BLaER1 treated with 17β-estradiol and CSF1 and Interleukin-3, amounts not matched to agents 10 nM and 100 nM (cell line): ENCODE data around the gene ANKRD45.
"Not testable (repeated sequence)": the region's sequence is repeated elsewhere in the genome, so short reads cannot be mapped to it uniquely, and the experiment has no call there.

Experiments used
- H3K27ac ChIP-seq, 11 experiments: shearing (Covaris generic); formaldehyde crosslinking; 2 replicates each; pipeline ENCODE4 v1.8.1; 2022
- H3K27me3 ChIP-seq, 11 experiments: shearing (Covaris generic); formaldehyde crosslinking; 2 replicates each; pipeline ENCODE4 v1.8.1; 2022
- H3K36me3 ChIP-seq, 11 experiments: shearing (Covaris generic); formaldehyde crosslinking; 2 replicates each; pipeline ENCODE4 v1.8.1; 2022
- H3K4me1 ChIP-seq, 10 experiments: shearing (Covaris generic); formaldehyde crosslinking; 2 replicates each; pipeline ENCODE4 v1.8.1; 2022
- H3K4me2 ChIP-seq, 11 experiments: shearing (Covaris generic); formaldehyde crosslinking; 2 replicates each; pipeline ENCODE4 v1.8.1; 2022
- H3K4me3 ChIP-seq, 10 experiments: shearing (Covaris generic); formaldehyde crosslinking; 2 replicates each; pipeline ENCODE4 v1.8.1; 2022
- H3K9ac ChIP-seq, 11 experiments: shearing (Covaris generic); formaldehyde crosslinking; 2 replicates each; pipeline ENCODE4 v1.8.1; 2022
- H3K9me3 ChIP-seq, 11 experiments: shearing (Covaris generic); formaldehyde crosslinking; replicated peaks in 1 of 11; 2 replicates each; pipeline ENCODE4 v1.8.1; 2022
- H4K20me1 ChIP-seq, 11 experiments: shearing (Covaris generic); formaldehyde crosslinking; 2 replicates each; pipeline ENCODE4 v1.8.1; 2022
- Cebpa-rat ChIP-seq, 11 experiments: shearing (Covaris generic); IDR thresholded peaks; 2 replicates each; pipeline ENCODE4 v1.8.1; 2022

Gene ANKRD45

GRCh38 chr1:173635116-173635515 is 34.5 kb downstream of the ANKRD45 start, which contains the start of gene TEX50:
TEX50 (plus strand) TSS chr1:173635338; CDS start chr1:173635522, 184 bp downstream.
- no peak for TF ChIP-seq Cebpa-rat (IDR thresholded peaks at IDR 0.05)
- Histone ChIP-seq H3K4me1 (no peaks in the 10 kb centered on the region), H3K36me3 (no peaks in the 10 kb centered on the region), H4K20me1 (no peaks in the 10 kb centered on the region), H3K4me3 (no peak within 1 kb of the TSS), H3K9me3 (peaks cover 0 to 24% (median 6%) of the 10 kb centered on the region in 11 experiments; a peak in 8 of 22 replicates), H3K4me2 (no peak within 1 kb of the TSS), H3K9ac (no peak within 1 kb of the TSS), H3K27ac (no peak within 1 kb of the TSS), H3K27me3 (no peaks in the 10 kb centered on the region)

- no peaks in the 10 kb centered on the region for H3K36me3 ChIP-seq
- no peak overlapping the region for H3K9ac ChIP-seq
- no peak overlapping the region for H3K4me2 ChIP-seq
- no peaks in the 10 kb centered on the region for H3K4me1 ChIP-seq
- H3K9me3 ChIP-seq = peaks cover 0 to 6% (median 0%) of the 10 kb centered on the region in 11 experiments; a peak in 1 of 22 replicates
- no peaks in the 10 kb centered on the region for H3K27me3 ChIP-seq
- TF ChIP-seq Cebpa-rat (IDR thresholded peaks at IDR 0.05) = no peak
- no peaks in the 10 kb centered on the region for H4K20me1 ChIP-seq
- no peak overlapping the region for H3K27ac ChIP-seq
- H3K4me3 ChIP-seq = no peak overlapping the region
These were observed 40.8 kb downstream of the ANKRD45 start for GRCh38 chr1:173628888-173629287.

- no peaks in the 10 kb centered on the region for H3K36me3 ChIP-seq
- H3K9me3 ChIP-seq = peaks cover 0 to 14% (median 4%) of the 10 kb centered on the region in 11 experiments; a peak in 10 of 22 replicates
- no peak overlapping the region for H3K4me3 ChIP-seq
- no peaks in the 10 kb centered on the region for H3K27me3 ChIP-seq
- no peak overlapping the region for H3K9ac ChIP-seq
- no peaks in the 10 kb centered on the region for H4K20me1 ChIP-seq
- H3K4me2 ChIP-seq = no peak overlapping the region
- no peak overlapping the region for H3K27ac ChIP-seq
- TF ChIP-seq Cebpa-rat (IDR thresholded peaks at IDR 0.05) = no peak
- no peaks in the 10 kb centered on the region for H3K4me1 ChIP-seq
These were observed 42.4 kb downstream of the ANKRD45 start for GRCh38 chr1:173627269-173627668.

GRCh38 chr1:173616859-173617258 is 52.8 kb downstream of the ANKRD45 start:
- Histone ChIP-seq H3K4me2 (no peak overlapping the region), H3K9me3 (peaks cover 47 to 69% (median 56%) of the 10 kb centered on the region in 11 experiments), H3K9ac (no peak overlapping the region), H4K20me1 (no peaks in the 10 kb centered on the region), H3K36me3 (no peaks in the 10 kb centered on the region), H3K4me1 (no peaks in the 10 kb centered on the region), H3K4me3 (no peak overlapping the region), H3K27ac (no peak overlapping the region), H3K27me3 (no peaks in the 10 kb centered on the region)
- TF ChIP-seq Cebpa-rat (IDR thresholded peaks at IDR 0.05) = no peak

- H3K9ac ChIP-seq, H3K27ac ChIP-seq, H3K4me1 ChIP-seq, H4K20me1 ChIP-seq, H3K27me3 ChIP-seq, H3K4me3 ChIP-seq, H3K4me2 ChIP-seq, H3K36me3 ChIP-seq: not testable (repeated sequence)
- peaks cover 28 to 44% (median 34%) of the 10 kb centered on the region in 11 experiments for H3K9me3 ChIP-seq
These were observed 56.6 kb downstream of the ANKRD45 start for GRCh38 chr1:173613086-173613485.

- Histone ChIP-seq H3K27me3 (no peaks in the 10 kb centered on the region), H3K36me3 (no peaks in the 10 kb centered on the region), H3K4me3 (no peak overlapping the region), H3K4me1 (peaks cover 0 to 8% (median 3%) of the 10 kb centered on the region in 10 experiments; a peak in 9 of 20 replicates), H3K4me2 (no peak overlapping the region), H3K9ac (no peak overlapping the region), H3K9me3 (peaks cover 17 to 20% (median 19%) of the 10 kb centered on the region in 11 experiments; a peak in 21 of 22 replicates), H3K27ac (no peak overlapping the region), H4K20me1 (no peaks in the 10 kb centered on the region)
- TF ChIP-seq Cebpa-rat (IDR thresholded peaks at IDR 0.05) = no peak
These were observed 61.0 kb downstream of the ANKRD45 start for GRCh38 chr1:173608503-173609216.

GRCh38 chr1:173603056-173603591 is 66.5 kb downstream of the ANKRD45 start, which contains the start of gene SLC9C2:
SLC9C2 (minus strand) TSS chr1:173603072; CDS start chr1:173601776, 1,296 bp downstream.
- no peak for TF ChIP-seq Cebpa-rat (IDR thresholded peaks at IDR 0.05)
- peak within 1 kb of the TSS in 4 of 11 experiments; percentile 1 to 45 (median 15); a peak in 1 of 22 replicates for H3K27ac ChIP-seq
- H3K4me1 ChIP-seq = peaks cover 6 to 20% (median 13%) of the 10 kb centered on the region in 10 experiments; a peak in 14 of 20 replicates
- H4K20me1 ChIP-seq = no peaks in the 10 kb centered on the region
- peak within 1 kb of the TSS; percentile 14 to 56 (median 49); a peak in 21 of 22 replicates for H3K4me2 ChIP-seq
- H3K27me3 ChIP-seq = no peaks in the 10 kb centered on the region
- no peak within 1 kb of the TSS for H3K9ac ChIP-seq
- H3K9me3 ChIP-seq = 0 out of 22 replicates have a peak, but pooled peaks cover 0 to 3% (median 0%) of the 10 kb centered on the region in 11 experiments
- no peaks in the 10 kb centered on the region for H3K36me3 ChIP-seq
- H3K4me3 ChIP-seq = no peak within 1 kb of the TSS

DNA sequence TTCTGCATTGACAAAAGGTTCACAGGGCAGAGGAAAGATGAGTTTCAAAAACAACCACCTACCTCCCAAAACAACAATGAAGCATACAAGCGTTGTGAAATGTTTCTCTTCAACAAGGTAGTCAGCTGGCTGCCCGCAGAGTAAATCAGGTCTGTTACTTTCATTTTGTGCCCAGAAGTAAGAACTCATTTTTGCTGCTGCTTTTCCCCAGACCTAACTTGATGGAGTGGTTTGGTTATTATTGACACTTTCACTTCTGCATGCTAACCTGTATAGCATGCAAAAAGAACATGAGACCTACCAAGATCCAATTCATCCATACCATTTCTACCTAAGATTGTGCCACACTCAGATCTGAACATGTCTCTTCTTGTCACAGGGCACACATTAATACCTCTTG is 68.1 kb downstream of the ANKRD45 start:
- H3K27me3 ChIP-seq = no peaks in the 10 kb centered on the region
- H3K4me3 ChIP-seq = no peak overlapping the region
- H3K27ac ChIP-seq = no peak overlapping the region
- no peak overlapping the region for H3K4me2 ChIP-seq
- H3K36me3 ChIP-seq = no peaks in the 10 kb centered on the region
- no peak overlapping the region for H3K9ac ChIP-seq
- no peak for TF ChIP-seq Cebpa-rat (IDR thresholded peaks at IDR 0.05)
- peaks cover 6 to 20% (median 13%) of the 10 kb centered on the region in 10 experiments; a peak in 14 of 20 replicates for H3K4me1 ChIP-seq
- no peaks in the 10 kb centered on the region for H4K20me1 ChIP-seq
- H3K9me3 ChIP-seq = 0 out of 22 replicates have a peak, but pooled peaks cover 0 to 3% (median 0%) of the 10 kb centered on the region in 11 experiments

DNA sequence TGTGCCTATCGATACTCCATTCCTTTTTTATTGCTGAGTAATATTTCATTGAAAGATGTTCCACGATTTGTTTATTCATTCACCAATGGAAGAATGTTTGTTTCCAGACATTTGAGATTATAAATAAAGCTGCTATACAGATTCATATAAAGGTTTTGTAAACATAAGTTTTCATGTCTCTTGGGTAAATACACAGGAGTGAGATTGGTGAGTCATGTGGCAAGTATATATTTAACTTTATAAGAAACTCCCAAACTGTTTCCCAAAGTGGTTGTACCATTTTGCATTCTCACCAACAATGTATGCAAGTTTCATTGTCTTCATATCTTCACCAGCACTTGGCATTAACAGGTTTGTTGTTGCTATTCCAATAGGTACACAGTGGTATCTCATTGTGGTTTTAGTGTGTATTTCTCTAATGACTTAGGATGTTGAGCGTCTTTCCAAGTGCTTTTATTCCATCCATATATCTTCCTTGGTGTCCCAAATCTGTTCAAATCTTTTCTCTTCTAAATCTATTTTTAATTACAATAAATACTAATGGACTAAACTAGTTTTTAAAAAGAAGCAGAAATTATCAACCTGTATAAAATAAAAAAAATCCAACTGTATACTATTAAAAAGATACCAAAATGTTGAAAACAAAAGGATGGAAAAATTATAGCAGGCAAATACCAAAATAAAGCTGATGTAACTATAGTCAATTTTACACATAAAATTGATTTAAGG is 73.4 kb downstream of the ANKRD45 start:
- Histone ChIP-seq H3K4me3 (no peak overlapping the region), H3K27ac (no peak overlapping the region), H3K36me3 (no peaks in the 10 kb centered on the region), H3K4me2 (no peak overlapping the region), H4K20me1 (no peaks in the 10 kb centered on the region), H3K27me3 (no peaks in the 10 kb centered on the region), H3K9me3 (peaks cover 0 to 9% (median 7%) of the 10 kb centered on the region in 11 experiments; a peak in 8 of 22 replicates), H3K9ac (no peak overlapping the region), H3K4me1 (no peaks in the 10 kb centered on the region)
- no peak for TF ChIP-seq Cebpa-rat (IDR thresholded peaks at IDR 0.05)

- H3K27ac ChIP-seq = not testable (repeated sequence)
These were observed 78.5 kb downstream of the ANKRD45 start for GRCh38 chr1:173591138-173591537.

More at GRCh38 chr1:173591138-173591537, 78.5 kb downstream of the ANKRD45 start:
- H3K4me1 ChIP-seq, H3K36me3 ChIP-seq, H3K27me3 ChIP-seq, H3K4me3 ChIP-seq, H3K4me2 ChIP-seq, H3K9me3 ChIP-seq, H3K9ac ChIP-seq, H4K20me1 ChIP-seq: not testable (repeated sequence)
